A549 treated with AZD2906 at 1 μM for 4 hours (cell line): ENCODE results near the gene SLIT3. TPM values are rescaled to one million over a fixed set of nuclear protein-coding genes. Genes with fewer than 3 reads are reported as not detected.

Source experiments
- total RNA-seq: library from RNA; stranded (reverse); fragments of 200-300 nt; extraction: Qiagen RNA extraction; gene quantifications from 5 replicates; pipeline ENCODE4 v1.2.3, GENCODE V29; 2022

SLIT3 gene
- 13.0 to 18.1 TPM (median 16.5 TPM) in 5 replicates for total RNA-seq

GRCh38 chr5:169300468-169301385 is at the start of gene SLIT3:
Gene SLIT3 (minus strand): TSS chr5:169301139. CDS start chr5:169300709, 430 bp downstream.

